Stimulated activated CD8-positive, alpha-beta memory T cell treated with anti-CD3 and anti-CD28 coated beads, Interleukin-12 subunit alpha, Interleukin-12 subunit beta, amount 100 ng/mL, for 24 hours (primary cell): Measurements from ENCODE around the gene NWD2.

Source experiments
- DNase-seq: peaks from one replicate; pipeline ENCODE4 v3.0.0-alpha.2; 2020; ENCODE audit errors: extremely low read depth

Gene NWD2

DNA sequence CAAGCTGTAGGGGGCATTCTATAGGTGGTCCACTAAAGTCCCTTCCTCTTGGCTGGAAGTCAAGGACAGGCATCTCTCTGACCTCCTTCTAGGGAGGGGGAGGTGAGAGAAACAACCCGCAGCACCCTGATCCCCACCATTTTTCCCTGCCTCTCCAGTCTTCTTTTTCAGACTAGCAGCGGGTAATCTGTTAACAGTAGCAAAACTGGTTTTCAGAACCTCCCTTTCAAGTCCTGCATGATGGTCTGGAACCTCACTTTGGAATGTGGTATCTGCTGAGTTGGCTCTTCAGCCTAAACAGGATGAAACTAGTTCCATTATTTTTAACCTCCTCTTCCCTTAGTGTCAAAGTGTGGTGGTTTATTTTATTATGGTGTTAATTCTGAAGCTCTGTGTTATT is 196.0 kb downstream of the NWD2 start:
- DNase-seq, result no peak

DNA sequence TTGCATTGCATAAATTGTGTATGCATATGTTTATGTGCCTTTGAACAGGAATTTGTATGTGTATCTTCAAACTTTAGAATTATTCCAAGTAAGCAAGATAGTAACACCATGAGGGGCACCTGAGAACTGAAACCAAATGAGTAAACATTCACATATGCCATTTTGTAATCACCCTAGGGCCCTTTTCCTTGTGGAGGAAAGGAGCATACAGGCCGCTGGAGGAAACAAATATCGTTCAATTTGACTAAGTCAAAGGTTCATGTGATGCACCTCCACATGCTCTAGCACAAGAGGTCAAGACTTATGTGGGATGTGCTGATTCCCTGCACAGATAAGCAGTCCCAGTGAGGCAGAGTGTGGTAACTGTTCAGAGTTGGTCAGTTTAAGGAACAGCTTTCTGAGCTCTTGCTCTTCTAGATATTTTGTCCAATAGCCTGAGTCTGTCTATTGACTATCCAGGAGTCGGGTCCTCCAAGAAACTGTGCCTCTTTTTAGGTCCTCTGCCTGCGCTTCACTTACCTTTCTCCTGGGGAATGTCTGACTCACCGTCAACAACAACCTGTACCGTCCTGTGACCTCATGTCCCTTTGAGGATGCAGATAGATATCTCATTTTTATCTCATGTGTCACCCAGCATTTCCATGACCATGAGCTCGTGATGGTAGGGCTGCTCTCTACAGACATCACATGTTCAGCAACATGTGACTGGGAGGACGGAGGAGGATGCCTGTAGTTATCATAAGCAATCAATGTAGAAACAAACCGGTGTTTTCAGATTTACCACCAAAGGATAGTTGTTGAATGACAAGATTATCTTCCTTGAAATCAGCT is 196.9 kb downstream of the NWD2 start:
- no peak for DNase-seq

DNA sequence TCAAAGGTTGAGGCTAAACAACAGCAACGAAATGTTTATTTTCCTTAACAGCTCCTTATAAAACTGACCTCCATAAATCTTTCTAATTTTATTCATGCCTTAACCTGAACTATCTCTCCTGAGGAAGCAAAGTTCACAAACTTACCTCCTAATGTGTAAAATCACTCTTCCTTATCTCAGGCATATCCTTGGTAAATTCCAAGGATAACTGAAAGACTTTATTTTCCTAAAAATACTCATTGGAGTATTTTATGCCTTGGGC is 197.4 kb downstream of the NWD2 start:
- no peak for DNase-seq

DNA sequence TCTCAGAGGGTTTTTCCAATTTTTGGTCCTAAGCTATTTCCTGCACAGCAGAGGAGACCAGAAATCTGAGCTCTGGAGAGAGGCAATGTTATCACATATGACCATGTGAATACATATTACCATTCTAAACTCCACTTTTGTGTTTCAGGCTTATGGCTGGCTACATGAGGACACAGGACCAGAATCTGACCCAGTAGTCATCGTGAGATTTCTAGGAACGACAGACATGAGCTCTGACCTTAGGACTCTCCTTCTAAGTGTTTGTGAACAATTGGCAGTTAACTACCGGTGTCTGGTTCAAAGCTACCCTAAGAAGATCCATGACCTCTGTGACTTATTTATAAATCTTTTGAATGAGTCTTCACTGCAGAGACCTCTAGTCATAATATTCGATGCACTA is 198.6 kb downstream of the NWD2 start:
- no peak for DNase-seq

DNA sequence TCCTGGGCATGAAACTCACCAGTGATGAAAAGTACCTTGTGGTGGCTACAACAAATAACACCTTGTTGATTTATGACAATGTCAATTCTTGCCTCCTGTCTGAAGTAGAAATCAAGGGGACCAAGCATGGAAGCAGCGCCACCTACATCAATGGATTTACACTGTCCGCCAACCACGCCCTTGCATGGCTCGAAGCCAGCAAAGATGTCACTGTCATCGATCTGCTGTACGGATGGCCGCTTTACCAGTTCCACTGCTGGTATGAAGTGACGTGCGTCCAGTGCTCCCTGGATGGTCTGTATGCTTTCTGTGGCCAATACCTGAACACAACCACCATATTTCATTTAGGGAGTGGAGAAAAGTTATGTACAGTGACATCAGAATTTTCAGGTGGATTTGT is 200.5 kb downstream of the NWD2 start:
- no peak for DNase-seq

DNA sequence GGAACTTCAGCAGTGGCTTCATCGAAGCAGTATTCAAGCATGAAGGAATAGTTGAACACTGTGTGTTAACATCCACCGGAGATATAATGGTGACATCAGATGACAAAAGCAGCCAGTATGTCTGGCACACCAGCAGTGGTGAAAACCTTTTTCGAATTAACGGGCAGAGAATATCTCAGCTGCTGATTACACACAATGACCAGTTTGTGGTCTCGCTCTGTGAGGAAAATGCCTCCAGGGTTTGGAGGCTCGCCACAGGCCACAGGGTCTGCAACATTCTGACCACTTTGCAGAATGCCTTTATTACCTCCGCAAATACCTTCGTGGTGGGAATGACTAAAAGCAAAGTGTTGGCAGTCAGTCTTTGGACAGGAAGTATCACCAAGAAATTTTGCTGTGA is 201.5 kb downstream of the NWD2 start:
- no peak for DNase-seq

DNA sequence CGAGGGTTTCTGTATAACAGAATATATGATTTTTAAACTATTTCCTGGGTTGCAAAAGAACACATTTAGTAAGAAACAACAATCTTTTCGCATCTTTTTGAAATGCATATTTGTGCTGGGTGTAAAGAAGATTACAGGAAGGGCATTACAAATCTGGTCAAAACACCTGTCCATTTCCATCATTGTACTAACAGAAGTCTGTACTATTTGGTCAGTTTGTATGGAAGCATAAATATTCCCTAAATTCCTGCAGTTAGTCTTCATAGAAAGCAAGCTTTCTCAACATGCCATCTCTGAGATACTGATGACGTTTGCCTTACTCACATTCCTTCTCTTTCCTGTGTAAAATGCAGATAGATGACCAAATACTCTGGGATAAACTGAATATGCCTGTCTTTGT is 203.3 kb downstream of the NWD2 start:
- no peak for DNase-seq

DNA sequence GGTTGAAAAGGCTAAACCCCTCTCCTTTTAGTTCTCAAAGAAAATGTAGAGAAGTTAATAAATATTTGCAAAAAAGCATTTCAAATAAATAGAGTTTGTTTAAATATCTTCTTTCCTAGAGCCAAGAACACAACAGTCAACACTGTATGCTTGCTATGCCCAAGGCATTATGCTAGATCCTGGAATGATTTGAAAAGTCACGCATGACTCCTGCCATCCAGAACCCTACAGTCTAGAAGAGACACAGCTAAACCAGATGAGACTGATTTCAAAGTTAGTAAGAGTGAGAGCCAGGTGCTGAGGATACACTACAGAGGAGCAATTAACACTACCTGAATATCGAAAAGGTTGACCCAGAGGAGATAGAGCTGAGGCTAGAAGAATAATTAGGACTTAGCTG is 205.8 kb downstream of the NWD2 start:
- no peak for DNase-seq

DNA sequence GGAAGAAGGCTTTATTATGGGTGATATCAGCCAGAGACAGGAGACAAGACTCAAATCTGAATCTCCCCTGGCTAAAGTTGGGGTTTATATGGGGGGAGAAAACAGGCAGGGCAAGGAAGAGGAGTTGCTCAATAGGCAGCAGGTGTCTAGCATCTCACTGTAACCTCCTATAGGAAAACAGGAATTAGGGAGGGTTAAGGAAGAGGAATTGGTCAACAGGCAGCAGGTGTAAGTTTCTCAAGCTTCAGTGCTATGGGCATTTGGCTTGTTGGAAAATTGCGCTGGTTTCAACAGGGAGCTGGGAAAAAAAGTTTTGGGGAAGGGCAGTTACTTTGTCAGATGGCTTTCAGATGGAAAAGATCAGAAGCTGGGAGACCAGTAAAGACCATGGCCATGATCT is 206.4 kb downstream of the NWD2 start:
- no peak for DNase-seq

DNA sequence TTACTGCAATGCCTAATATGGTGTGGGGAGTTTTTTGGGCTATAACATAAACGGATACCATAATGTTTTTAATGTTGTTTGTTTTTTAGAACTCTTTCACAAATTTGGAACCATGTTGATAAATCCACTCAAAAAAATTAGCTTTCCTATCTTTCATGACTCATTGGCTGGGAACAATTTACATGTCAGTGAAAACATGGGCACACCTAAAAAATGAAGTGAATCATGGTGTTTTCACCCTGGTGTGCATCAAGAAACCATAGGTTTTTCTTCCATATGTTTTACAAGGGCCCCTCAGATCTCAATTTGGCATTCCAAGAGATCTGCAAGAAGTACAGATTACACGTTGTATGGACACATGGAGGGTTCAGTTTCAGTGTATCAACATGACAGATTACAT is 207.1 kb downstream of the NWD2 start:
- no peak for DNase-seq

DNA sequence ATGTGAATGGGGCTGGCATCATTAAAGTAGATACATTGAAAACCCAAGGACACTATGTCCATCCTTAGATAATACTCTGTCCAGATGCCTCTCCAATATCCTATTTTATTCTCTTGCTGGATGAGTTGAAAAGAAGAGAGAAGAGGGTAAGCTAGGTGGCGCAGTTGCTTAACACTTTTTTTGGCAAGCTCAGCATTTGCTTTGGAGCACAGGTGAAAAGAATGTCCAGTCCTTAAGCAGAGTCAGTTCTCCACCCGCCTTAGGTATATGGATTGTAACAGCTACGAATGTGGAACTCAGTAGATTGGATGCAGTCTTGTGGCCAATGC is 208.4 kb downstream of the NWD2 start:
- no peak for DNase-seq

DNA sequence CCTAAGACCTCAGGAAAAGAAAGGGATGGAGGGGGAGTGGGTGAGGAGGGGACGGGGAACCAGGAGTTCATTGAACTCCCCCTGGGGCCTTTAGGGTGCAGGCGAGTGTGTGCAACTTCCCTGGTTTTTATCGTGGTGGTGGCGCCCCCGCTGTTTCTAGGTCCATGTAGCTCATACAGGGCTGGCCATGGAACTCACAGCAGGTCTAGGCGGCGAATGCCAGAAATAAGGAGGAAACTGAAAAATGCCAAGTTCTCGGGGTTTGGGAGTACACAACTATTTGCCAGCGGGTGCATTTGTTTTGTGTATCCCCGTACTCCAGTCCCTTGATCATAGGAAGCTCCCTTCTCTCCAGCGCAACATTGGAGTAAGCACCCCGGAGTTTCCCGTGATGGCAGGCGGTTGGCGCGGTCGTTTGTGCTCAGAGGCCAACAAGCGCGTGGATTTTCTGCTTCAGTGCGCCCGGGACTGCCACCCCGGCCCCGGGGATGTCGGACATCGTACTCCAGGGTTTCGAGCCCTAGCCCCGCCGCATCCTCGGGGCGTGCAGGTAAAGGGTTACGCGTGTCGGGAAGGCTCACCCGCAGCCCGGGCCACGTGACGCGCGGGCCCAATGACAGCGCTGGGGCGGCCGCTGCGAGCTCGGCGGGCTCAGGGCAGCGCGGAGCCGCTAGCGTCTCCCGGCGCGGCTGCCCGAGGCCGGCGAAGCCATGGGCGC is 208.9 kb downstream of the NWD2 start:
- no peak for DNase-seq

DNA sequence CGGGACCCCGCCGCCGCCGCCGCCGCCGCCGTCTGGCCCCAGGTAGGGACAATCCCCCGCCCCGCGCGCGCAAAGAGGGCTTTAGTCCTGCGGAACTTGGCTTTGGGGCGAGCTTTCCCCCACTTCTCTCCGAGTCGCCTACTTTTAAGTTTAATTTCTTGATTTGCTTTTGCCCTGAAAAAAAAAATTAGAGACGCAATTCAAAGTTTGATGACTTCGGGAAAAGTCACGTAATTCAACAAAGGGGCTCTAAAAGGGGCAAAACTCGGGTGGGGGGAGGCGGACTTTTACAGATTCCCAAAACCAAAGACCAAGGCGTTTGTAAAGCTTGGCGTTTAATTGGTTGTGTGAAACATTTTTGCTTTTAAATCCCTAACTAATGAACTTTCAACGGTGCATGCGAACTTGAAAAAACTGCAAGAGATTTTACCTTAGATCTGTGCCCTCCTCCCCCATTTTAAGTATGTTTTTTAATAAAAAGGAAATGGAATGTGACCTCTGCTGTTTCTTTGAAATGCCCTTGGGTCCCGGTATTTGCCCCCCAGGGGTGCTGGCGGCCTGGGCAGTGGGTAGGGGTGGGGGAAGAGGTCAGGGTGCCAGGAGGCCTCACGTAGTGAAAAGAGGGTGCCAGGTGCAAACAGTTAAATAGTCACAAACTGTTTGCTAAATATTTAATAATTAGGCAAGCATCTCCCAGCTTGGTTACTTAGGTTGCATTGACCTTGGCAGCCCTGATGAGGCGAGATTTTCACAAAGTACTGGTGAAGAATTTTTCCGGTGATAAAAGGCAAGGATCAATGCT is 209.7 kb downstream of the NWD2 start:
- no peak for DNase-seq

DNA sequence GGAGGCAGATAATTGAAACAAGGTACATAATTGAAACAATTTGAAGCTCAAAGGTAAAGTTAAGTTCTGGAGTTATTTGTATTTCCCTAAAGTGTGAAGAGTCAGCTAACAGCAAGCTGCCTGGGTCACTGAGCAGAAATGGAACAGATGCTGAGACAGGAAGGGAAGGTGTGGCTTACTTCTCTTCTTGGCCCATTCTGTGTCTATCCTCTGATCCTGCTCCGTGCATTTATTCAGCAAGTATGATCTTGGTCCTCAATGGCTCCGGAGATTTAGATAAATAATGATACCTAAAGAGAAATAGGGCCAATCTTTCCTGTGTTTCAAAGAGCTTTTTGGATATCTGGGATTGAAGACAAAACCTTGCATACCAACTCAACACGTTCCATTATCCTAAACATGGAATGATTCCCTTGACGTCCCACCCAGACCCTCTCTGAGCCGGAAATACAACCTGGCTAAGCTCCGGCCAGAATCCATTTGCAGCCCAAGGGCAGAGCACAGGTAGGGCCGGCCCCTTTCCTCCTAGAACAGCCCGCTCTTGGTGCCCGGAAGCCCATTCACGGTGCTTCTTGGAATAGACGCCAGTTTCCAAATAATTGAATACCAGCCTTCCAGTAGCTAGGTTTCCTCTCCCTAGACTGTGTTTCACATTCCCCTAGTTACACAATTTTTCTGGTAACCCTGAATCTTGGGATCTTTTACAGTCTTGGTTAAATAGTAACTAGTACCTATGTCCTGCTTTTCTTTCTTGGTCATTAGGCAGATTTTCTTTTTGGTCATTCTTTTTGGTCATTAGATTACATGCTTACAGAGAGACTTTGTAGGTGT is 211.0 kb downstream of the NWD2 start:
- DNase-seq, result no peak

DNA sequence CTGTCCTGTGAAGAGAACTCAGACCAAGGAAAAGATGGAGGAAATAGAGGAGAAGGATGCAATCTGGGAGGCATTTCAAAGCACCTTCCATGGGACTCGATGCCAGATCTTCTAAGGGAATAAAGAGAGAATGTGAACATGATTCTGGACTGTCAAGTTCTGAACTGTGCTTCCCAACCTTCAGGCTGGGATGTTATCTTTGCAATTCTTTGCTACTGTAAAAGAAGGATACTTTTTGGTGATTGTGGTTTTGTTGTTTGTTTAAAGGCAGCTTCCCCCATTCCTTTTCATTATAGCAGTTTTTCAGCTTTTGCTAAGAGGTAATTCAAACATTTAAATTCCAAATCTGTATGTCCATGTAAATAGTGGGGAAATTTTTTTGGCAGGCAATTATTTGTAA is 217.3 kb downstream of the NWD2 start:
- no peak for DNase-seq

DNA sequence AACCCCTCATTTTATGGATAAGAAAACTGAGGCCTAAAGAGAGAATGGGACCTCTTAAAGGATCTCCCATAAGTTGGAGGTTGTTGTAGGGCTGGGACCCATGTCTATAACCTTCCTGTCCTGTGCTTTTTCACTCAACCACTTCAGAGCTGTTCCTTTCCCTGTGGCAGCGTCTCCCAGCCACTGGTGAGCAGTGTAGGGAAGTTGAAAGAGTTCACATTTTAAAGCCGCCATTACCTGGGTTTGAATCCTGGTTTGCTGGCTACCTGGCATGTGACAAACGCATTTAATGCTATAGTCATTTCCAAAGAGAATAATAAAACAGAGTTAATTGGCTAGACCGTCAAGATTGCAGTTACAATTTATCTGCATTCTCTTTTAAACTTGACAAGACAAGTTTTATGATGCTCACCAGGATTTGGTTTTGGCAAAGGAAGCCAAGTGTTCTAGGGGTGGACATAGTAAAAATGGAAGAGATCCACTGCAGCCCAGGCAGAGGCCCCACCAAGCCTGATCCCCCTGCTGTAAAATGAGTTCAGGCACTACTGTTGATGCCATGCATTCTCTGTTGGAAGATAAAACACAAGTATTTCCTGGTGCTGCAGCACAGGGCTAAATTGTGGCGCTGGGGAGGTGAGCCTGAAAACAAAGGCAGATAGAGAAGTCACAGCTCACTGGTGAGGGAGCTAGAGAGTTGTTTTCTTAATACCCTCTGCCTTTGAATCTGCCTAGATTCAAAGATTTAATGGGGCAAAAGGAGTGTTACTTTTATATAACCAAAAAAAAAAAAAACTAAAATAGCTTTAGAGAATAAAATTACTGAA is 218.7 kb downstream of the NWD2 start:
- DNase-seq, result no peak

DNA sequence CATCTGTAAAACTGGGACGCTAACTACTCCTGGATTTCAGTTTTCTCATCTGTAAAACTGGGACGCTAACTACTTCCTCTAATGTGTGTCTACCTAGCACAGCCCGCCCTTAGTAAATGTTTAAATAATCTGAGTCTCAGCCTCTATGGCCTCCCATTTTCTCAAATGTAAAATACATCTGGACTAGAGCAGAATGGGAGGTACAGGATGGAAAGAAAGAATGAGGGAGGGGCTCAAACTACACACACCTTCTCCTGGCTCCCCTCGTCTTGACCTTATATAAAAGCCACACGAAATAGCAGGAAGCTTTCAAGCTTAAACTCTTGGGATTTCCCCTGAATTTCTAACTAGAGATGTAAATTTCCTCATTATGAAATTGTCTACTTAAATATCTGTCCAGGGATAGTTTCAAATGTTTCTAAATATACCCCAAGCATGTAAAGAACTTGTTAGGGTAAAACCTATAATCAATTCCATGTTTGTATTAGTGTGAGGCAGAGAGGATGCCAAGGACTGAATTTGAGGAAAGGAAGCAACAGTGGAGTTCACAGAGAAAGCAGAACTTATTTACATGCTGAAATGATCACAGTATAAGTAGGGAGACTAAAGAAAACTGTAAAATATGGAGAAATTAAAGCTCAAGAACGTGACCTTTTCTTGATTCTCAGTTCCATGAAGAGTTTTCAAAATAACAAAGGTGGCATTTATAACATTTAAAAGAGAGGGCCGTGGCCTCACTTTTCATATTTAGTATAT is 220.0 kb downstream of the NWD2 start:
- no peak for DNase-seq

DNA sequence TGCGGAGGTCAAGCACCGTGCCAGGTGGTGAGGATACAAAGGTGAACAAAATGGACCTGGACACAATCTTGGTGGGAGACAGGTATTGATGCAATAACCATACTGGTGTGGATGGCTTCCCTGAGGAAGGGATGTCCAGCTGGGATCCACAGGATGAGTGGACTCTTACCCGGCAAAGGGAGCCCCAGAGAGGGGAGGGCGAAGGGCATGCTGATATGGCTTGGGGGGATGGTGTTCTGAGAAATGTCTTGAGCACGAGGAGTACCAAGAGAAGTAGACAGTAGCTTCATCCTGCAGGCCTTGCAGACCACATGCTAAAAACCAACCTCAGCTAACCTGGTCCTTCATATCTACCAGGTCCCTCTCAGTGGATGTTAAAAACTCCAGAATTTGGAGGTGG is 220.8 kb downstream of the NWD2 start:
- no peak for DNase-seq

DNA sequence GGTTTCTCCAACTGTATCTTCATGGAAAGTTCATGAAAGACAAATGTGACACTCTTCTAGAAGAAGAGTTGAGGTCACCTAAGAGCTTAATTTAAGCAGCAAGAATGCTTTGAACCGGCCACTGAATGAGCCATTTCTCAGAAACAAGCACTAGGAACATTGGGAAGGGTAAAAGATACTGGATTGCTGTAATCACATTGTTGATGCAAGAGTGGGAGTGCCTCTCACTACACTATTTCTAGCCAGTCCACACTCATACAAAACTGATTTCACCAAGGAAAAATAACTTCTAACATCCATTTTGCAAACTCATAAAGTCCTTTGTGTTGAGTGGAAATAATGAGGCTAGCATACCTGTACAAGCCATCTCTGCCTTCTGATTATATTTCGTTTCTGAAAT is 221.3 kb downstream of the NWD2 start:
- no peak for DNase-seq

DNA sequence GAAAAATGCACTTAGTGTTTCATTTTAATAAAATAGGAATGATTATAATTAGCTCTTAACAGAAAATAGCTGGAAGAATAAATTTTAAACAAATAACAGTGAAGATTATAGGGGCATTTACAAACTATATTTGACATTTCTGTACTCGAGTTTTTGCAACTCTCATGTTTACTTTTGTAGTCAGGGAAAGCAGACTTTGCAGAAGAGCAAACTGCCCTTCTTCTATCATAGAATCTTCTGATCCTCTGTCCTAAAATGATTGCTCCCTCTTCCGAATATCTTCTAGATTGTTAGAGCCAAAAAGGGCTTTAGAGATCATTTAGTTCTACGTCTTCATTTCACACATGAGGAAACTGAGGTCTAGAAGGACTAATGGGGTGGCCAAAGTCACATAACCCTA is 222.7 kb downstream of the NWD2 start:
- no peak for DNase-seq

DNA sequence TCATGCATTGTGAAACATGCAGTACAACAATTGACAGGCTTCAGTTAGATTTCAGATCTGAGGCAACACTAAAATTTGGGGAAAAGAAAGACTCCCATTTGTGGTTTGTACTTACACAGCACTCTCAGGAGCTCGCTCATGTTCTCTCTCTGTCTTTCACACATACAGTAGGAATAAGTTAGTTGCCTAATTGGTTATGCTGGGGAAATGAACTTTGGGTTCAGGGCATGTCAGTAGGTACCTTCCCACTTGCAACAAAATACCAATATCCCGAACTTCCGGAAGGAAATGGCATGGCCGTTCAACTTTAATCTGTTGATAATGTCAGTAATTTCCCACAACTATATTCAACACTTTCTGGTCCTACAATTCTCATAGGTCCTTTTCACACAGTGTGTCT is 223.3 kb downstream of the NWD2 start:
- no peak for DNase-seq
